ENCODE results near the gene POU5F1. TPM values are rescaled to one million over a fixed set of nuclear protein-coding genes. Genes with fewer than 3 reads are reported as not detected.
"Not testable (repeated sequence)": the region's sequence is repeated elsewhere in the genome, so short reads cannot be mapped to it uniquely, and the experiment has no call there.

The POU5F1 gene
- total and polyA plus RNA-seq, 9 of the 15 experiments (the other 6 are each of a cell fraction or from before 2014, with no cell fraction given): 0.06 to 2.0 (median 0.10) TPM; not detected in 6

- peak; percentile 91 for TF ChIP-seq ADNP (tag; IDR thresholded peaks at IDR 0.05)
- peak; percentile 90 for TF ChIP-seq CC2D1A (IDR thresholded peaks at IDR 0.05)
- TF ChIP-seq CTCF (IDR thresholded peaks at IDR 0.05 in 2 of 3, conservative IDR thresholded peaks at IDR 0.05 in 1 of 3; ENCODE audit: insufficient read depth in 2 of 3, low read depth in 1 of 3, low read length in 3 of 3): peak; percentile 84 to 95 (median 90)
- TF ChIP-seq ZNF384 (IDR thresholded peaks at IDR 0.05; ENCODE audit: low read depth, low read length): peak; percentile 78
- TF ChIP-seq REST (IDR thresholded peaks at IDR 0.05; ENCODE audit: borderline replicate concordance): peak; percentile 93
- TF ChIP-seq REST (CRISPR knock-in tag; IDR thresholded peaks at IDR 0.05; ENCODE audit: low read depth): not testable (repeated sequence)
- peak; percentile 60; the same call in 1 of the 2 replicates for TF ChIP-seq HDAC2 (IDR thresholded peaks at IDR 0.05)
- TF ChIP-seq XRCC5 (IDR thresholded peaks at IDR 0.05; ENCODE audit: low read depth, low read length): 0 out of 2 replicates have a peak, but pooled peaks have one; percentile 27
- TF ChIP-seq ZNF121 (CRISPR knock-in tag; conservative IDR thresholded peaks at IDR 0.05): peak; percentile 73
- TF ChIP-seq ZEB2 (IDR thresholded peaks at IDR 0.05): peak; percentile 62; the same call in 1 of the 2 replicates
- peak; percentile 78 for TF ChIP-seq TBP (optimal IDR thresholded peaks at IDR 0.05; ENCODE audit: low read depth, low read length)
- TF ChIP-seq MAZ (CRISPR knock-in tag; conservative IDR thresholded peaks at IDR 0.05 in 1 of 2, IDR thresholded peaks at IDR 0.05 in 1 of 2): peak in 1 of 2 experiments; percentile 36; a peak in 1 of 4 replicates
- TF ChIP-seq HCFC1 (IDR thresholded peaks at IDR 0.05; ENCODE audit: low read depth, low read length): 0 out of 2 replicates have a peak, but pooled peaks have one; percentile 15
- TF ChIP-seq TARDBP (IDR thresholded peaks at IDR 0.05): peak; percentile 41; the same call in 1 of the 2 replicates
- TF ChIP-seq STAG1 (CRISPR knock-in tag; IDR thresholded peaks at IDR 0.05; ENCODE audit: borderline replicate concordance): peak; percentile 65; the same call in 1 of the 2 replicates
Measured at GRCh38 chr6:31192431-31193105, 22.1 kb upstream of the POU5F1 start (continued).
